ENCODE measurements around the gene FARSB. TPM values are rescaled to one million over a fixed set of nuclear protein-coding genes. Genes with fewer than 3 reads are reported as not detected.

Gene FARSB
- total RNA-seq, 1 experiment from 2014 or later, result 72.1 TPM

DNA sequence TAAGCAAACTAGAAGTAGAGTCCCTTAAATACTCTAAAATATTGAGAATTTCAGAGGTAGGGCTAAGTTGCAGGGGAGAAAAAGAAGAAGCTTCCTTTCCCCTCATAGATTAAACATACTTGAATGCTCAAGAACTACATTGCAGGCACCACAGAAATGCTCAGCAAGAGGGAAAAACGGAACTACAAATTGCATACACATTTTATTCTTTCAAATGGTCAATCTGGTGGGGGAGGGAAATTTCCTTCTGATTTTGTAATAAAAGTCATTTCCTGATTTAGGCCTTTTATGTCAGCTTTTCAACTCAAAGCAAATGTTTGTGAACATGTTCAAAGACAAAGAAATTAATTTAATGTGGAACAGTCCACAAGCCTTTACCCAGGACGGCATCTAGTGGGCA lies 33.0 kb downstream of the FARSB start:
- ChIA-PET POLR2A (ENCODE audit: low non-redundant PET) (no interaction called here), CTCF (no interaction called here)
- Histone ChIP-seq H3K9me3 (ENCODE audit: low read depth, low read length, poor library complexity, severe bottlenecking) (no peaks in the 10 kb centered on the region), H3K36me3 (ENCODE audit: insufficient read depth, low read length, poor library complexity, severe bottlenecking) (peaks cover 83% of the 10 kb centered on the region), H3K4me3 (ENCODE audit: low read depth, low read length, poor library complexity, severe bottlenecking) (no peak overlapping the region), H3K27me3 (replicated peaks; ENCODE audit: insufficient read depth, low read depth, low read length, poor library complexity) (no peaks in the 10 kb centered on the region), H3K27ac (ENCODE audit: low read depth, low read length, poor library complexity, severe bottlenecking) (no peak overlapping the region), H3K4me1 (ENCODE audit: insufficient read depth, low read length, poor library complexity, severe bottlenecking) (no peaks in the 10 kb centered on the region)
- DNase-seq (ENCODE audit: low spot score), result no peak
- no TSS peak for BruUV-seq (replicated peaks)
- intact Hi-C loops (cut with micrococcal nuclease; ENCODE audit: unreplicated experiment), result no loop called here
- TF ChIP-seq, protein P1, sequence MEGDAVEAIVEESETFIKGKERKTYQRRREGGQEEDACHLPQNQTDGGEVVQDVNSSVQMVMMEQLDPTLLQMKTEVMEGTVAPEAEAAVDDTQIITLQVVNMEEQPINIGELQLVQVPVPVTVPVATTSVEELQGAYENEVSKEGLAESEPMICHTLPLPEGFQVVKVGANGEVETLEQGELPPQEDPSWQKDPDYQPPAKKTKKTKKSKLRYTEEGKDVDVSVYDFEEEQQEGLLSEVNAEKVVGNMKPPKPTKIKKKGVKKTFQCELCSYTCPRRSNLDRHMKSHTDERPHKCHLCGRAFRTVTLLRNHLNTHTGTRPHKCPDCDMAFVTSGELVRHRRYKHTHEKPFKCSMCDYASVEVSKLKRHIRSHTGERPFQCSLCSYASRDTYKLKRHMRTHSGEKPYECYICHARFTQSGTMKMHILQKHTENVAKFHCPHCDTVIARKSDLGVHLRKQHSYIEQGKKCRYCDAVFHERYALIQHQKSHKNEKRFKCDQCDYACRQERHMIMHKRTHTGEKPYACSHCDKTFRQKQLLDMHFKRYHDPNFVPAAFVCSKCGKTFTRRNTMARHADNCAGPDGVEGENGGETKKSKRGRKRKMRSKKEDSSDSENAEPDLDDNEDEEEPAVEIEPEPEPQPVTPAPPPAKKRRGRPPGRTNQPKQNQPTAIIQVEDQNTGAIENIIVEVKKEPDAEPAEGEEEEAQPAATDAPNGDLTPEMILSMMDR (conservative IDR thresholded peaks at IDR 0.05; ENCODE audit: low read depth, low read length), result no peak
- TF ChIP-seq EZH2 (IDR thresholded peaks at IDR 0.05; ENCODE audit: borderline replicate concordance, low read depth, low read length, poor library complexity, severe bottlenecking), result no peak

DNA sequence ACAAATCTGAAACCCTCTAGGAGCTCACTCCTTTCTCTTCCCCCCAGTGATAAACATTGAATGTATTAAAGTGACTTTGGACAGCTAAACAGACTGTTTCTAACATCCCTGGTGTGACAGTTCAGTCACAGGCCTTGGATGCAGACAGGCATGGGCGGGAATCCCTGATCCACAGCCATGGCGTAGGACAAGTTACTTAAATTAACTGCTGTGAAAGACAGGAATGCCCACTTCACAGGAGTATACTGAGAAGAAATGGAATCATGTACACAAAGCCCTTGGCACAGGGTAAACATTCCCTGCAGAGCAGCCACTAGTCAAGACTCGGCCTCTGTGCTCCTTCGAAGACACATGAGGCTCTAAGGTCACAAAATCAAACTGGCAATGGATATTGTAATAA lies 34.0 kb downstream of the FARSB start:
- POLR2A ChIA-PET (ENCODE audit: low non-redundant PET), result no interaction called here
- no peak for TF ChIP-seq EZH2 (IDR thresholded peaks at IDR 0.05; ENCODE audit: borderline replicate concordance, low read depth, low read length, poor library complexity, severe bottlenecking)
- TF ChIP-seq, protein P1 (conservative IDR thresholded peaks at IDR 0.05; ENCODE audit: low read depth, low read length), result no peak
- intact Hi-C loops (cut with micrococcal nuclease; ENCODE audit: unreplicated experiment), result no loop called here
- Histone ChIP-seq H3K4me1 (ENCODE audit: insufficient read depth, low read length, poor library complexity, severe bottlenecking) (no peaks in the 10 kb centered on the region), H3K36me3 (ENCODE audit: insufficient read depth, low read length, poor library complexity, severe bottlenecking) (peaks cover 75% of the 10 kb centered on the region), H3K27ac (ENCODE audit: low read depth, low read length, poor library complexity, severe bottlenecking) (no peak overlapping the region), H3K27me3 (replicated peaks; ENCODE audit: insufficient read depth, low read depth, low read length, poor library complexity) (no peaks in the 10 kb centered on the region), H3K4me3 (ENCODE audit: low read depth, low read length, poor library complexity, severe bottlenecking) (no peak overlapping the region), H3K9me3 (ENCODE audit: low read depth, low read length, poor library complexity, severe bottlenecking) (no peaks in the 10 kb centered on the region)
- CTCF ChIA-PET, result no interaction called here
- no peak for DNase-seq (ENCODE audit: low spot score)
- BruUV-seq (replicated peaks), result no TSS peak

DNA sequence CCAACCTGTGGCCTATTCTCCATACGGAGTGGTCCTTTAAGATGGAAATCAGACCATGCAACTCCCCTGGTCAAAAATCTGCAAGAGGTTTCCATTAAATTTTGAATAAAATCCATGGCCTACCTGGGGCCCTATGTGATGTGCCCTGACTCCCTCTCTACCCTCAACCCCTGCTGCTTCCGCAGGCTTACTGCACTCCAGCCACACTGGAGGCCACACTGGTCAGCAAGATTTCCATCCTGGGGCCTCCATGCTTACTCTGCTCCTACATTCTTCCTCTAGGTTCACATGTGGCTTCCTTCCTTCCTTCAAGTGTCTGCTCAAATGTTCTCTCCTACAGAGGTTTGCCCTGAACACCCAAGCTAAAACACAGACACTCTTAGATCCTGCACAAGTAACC lies 40.6 kb downstream of the FARSB start:
- Histone ChIP-seq H3K36me3 (ENCODE audit: insufficient read depth, low read length, poor library complexity, severe bottlenecking) (peaks cover 59% of the 10 kb centered on the region), H3K4me3 (ENCODE audit: low read depth, low read length, poor library complexity, severe bottlenecking) (no peak overlapping the region), H3K27me3 (replicated peaks; ENCODE audit: insufficient read depth, low read depth, low read length, poor library complexity) (no peaks in the 10 kb centered on the region), H3K4me1 (ENCODE audit: insufficient read depth, low read length, poor library complexity, severe bottlenecking) (no peaks in the 10 kb centered on the region), H3K27ac (ENCODE audit: low read depth, low read length, poor library complexity, severe bottlenecking) (no peak overlapping the region), H3K9me3 (ENCODE audit: low read depth, low read length, poor library complexity, severe bottlenecking) (no peaks in the 10 kb centered on the region)
- no TSS peak for BruUV-seq (replicated peaks)
- intact Hi-C loops (cut with micrococcal nuclease; ENCODE audit: unreplicated experiment), result no loop called here
- no peak for TF ChIP-seq EZH2 (IDR thresholded peaks at IDR 0.05; ENCODE audit: borderline replicate concordance, low read depth, low read length, poor library complexity, severe bottlenecking)
- TF ChIP-seq, protein P1 (conservative IDR thresholded peaks at IDR 0.05; ENCODE audit: low read depth, low read length), result no peak
- DNase-seq (ENCODE audit: low spot score), result no peak
- POLR2A ChIA-PET (ENCODE audit: low non-redundant PET), result no interaction called here
- CTCF ChIA-PET, result no interaction called here
